Uterus (tissue), 2 donors: Measurements from ENCODE around the gene ADAM33.

Experiments used
- POLR2A ChIP-seq, 2 donors: fragments of 450-650 bp; IDR thresholded peaks; one replicate each; pipeline ENCODE4 v1.6.1; 2016; ENCODE audit warnings: antibody characterized with exemption in 2 of 2, mild to moderate bottlenecking in 1 of 2, moderate library complexity in 1 of 2
- TF ChIP-seq, protein P1 (sequence below), 4 experiments: fragments of 200-600 bp in 2 of 4; fragments of 450-650 bp in 2 of 4; sonication (generic) in 2 of 4; IDR thresholded peaks; one replicate each; pipeline ENCODE4 v1.5.1; 2016 to 2019; ENCODE audit warnings: antibody characterized with exemption in 4 of 4, mild to moderate bottlenecking in 2 of 4, moderate library complexity in 1 of 4

DNA sequence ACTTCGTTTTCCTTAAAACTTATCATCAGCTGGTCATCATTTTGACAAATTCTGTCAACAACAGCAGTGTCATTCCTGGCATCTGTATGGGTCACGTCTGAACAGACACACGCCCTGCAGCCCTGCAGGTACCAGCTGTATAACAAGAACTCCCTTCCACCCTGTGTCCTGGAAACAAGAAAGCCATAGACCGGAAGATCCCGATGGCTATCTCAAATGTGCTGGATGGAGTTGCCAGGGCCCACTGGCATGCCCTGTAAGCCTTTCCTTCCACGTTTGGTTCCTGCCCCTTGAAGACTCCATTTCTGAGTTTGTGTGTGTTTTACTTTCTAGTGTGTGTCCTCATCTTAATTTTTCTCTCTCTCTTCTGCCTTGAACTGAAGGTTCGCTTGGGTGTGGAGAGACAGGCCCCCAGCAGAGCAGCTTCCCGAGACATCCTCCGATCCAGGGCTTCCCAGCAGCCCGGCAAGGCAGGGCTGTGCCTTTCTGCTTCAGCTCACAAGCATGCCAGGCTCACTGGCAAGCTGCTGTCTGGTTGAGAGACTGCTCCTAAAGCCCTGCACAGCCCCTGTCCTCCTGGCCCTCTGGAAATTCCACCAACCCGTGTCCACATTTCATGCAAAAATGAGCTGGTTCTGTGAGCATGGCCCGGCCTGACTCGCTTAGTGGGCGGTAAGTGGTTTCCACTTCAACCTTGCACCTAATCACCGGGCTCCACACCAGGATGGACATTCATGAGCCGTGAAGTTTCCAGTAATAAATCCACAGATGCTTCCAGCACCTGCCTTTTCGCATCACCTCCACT is 27.3 kb downstream of the ADAM33 start:
- TF ChIP-seq, protein P1, sequence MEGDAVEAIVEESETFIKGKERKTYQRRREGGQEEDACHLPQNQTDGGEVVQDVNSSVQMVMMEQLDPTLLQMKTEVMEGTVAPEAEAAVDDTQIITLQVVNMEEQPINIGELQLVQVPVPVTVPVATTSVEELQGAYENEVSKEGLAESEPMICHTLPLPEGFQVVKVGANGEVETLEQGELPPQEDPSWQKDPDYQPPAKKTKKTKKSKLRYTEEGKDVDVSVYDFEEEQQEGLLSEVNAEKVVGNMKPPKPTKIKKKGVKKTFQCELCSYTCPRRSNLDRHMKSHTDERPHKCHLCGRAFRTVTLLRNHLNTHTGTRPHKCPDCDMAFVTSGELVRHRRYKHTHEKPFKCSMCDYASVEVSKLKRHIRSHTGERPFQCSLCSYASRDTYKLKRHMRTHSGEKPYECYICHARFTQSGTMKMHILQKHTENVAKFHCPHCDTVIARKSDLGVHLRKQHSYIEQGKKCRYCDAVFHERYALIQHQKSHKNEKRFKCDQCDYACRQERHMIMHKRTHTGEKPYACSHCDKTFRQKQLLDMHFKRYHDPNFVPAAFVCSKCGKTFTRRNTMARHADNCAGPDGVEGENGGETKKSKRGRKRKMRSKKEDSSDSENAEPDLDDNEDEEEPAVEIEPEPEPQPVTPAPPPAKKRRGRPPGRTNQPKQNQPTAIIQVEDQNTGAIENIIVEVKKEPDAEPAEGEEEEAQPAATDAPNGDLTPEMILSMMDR (IDR thresholded peaks at IDR 0.05): no peak
- no peak for TF ChIP-seq POLR2A (IDR thresholded peaks at IDR 0.05)
